Liver (tissue), 9 donors: Measurements from ENCODE around the gene DLL4. TPM values are rescaled to one million over a fixed set of nuclear protein-coding genes. Genes with fewer than 3 reads are reported as not detected.

Experiments
- DNase-seq: peaks from one replicate; pipeline ENCODE4 v3.0.0-alpha.2; 2017; ENCODE audit warnings: low spot score
- H3K27ac ChIP-seq, 2 donors: one replicate each; pipeline ENCODE4 v1.7.0; 2013; ENCODE audit warnings: inconsistent platforms in 2 of 2, low read length in 2 of 2, control low read depth in 1 of 2, low read depth in 1 of 2, mild to moderate bottlenecking in 1 of 2
- H3K27me3 ChIP-seq, 4 donors: one replicate each; pipeline versions ENCODE4 v1.6.1 to v1.7.0; 2013; ENCODE audit warnings: low read length in 3 of 4, inconsistent platforms in 1 of 4, mild to moderate bottlenecking in 1 of 4, moderate library complexity in 1 of 4; ENCODE audit not compliant: control insufficient read depth in 4 of 4, insufficient read depth in 4 of 4
- H3K36me3 ChIP-seq, 4 donors: one replicate each; pipeline versions ENCODE4 v1.6.1 to v1.7.0; 2013; ENCODE audit warnings: low read length in 3 of 4, mild to moderate bottlenecking in 3 of 4, low read depth in 1 of 4, moderate library complexity in 1 of 4; ENCODE audit not compliant: control insufficient read depth in 4 of 4, insufficient read depth in 3 of 4
- H3K4me1 ChIP-seq, 4 donors: one replicate each; pipeline versions ENCODE4 v1.6.1 to v1.7.0; 2013; ENCODE audit warnings: low read length in 3 of 4, mild to moderate bottlenecking in 3 of 4, moderate library complexity in 1 of 4; ENCODE audit not compliant: control insufficient read depth in 4 of 4, insufficient read depth in 4 of 4
- H3K4me3 ChIP-seq, 3 donors: one replicate each; pipeline versions ENCODE4 v1.6.1 to v1.7.0; 2013; ENCODE audit warnings: low read length in 3 of 3, control low read depth in 1 of 3, low read depth in 1 of 3, mild to moderate bottlenecking in 1 of 3
- H3K9ac ChIP-seq, 2 donors: one replicate each; pipeline ENCODE4 v1.7.0; 2013; ENCODE audit warnings: low read length in 2 of 2, mild to moderate bottlenecking in 2 of 2, moderate library complexity in 2 of 2, control low read depth in 1 of 2, low read depth in 1 of 2
- H3K9me3 ChIP-seq, 4 donors: one replicate each; pipeline versions ENCODE4 v1.6.1 to v1.7.0; 2013; ENCODE audit warnings: low read length in 3 of 4; ENCODE audit not compliant: control insufficient read depth in 4 of 4
- CTCF ChIP-seq: fragments of 150-350 bp; IDR thresholded peaks from 2 replicates; pipeline ENCODE4 v1.5.1; 2017; ENCODE audit warnings: improper control_type of control experiment, low read depth, low read length; ENCODE audit not compliant: missing input control
- EGR1 ChIP-seq, 2 donors: IDR thresholded peaks; 2 replicates each; pipeline ENCODE4 v1.6.1; 2016 to 2018; ENCODE audit warnings: antibody characterized with exemption in 2 of 2, low read depth in 2 of 2
- FOXA1 ChIP-seq: IDR thresholded peaks from 2 replicates; pipeline ENCODE4 v1.6.1; 2016; ENCODE audit warnings: antibody characterized with exemption
- FOXA2 ChIP-seq: IDR thresholded peaks from 2 replicates; pipeline ENCODE4 v1.6.1; 2016; ENCODE audit warnings: antibody characterized with exemption
- HNF4A ChIP-seq, 2 donors: conservative IDR thresholded peaks; 2 replicates each; pipeline ENCODE4 v1.6.1; 2016; ENCODE audit warnings: antibody characterized with exemption in 2 of 2, mild to moderate bottlenecking in 2 of 2
- RAD21 ChIP-seq, 2 donors: IDR thresholded peaks; 2 replicates each; pipeline ENCODE4 v1.6.1; 2016; ENCODE audit warnings: antibody characterized with exemption in 2 of 2, mild to moderate bottlenecking in 2 of 2
- REST ChIP-seq: IDR thresholded peaks from 2 replicates; pipeline ENCODE4 v1.6.1; 2016; ENCODE audit warnings: antibody characterized with exemption, mild to moderate bottlenecking
- RXRA ChIP-seq, 2 donors: IDR thresholded peaks; 2 replicates each; pipeline ENCODE4 v1.6.1; 2017 to 2018; ENCODE audit warnings: antibody characterized with exemption in 2 of 2, mild to moderate bottlenecking in 1 of 2
- SP1 ChIP-seq: IDR thresholded peaks from 2 replicates; pipeline ENCODE4 v1.6.1; 2018; ENCODE audit warnings: antibody characterized with exemption, mild to moderate bottlenecking
- TAF1 ChIP-seq: conservative IDR thresholded peaks from 2 replicates; pipeline ENCODE4 v1.6.1; 2016; ENCODE audit warnings: antibody characterized with exemption, mild to moderate bottlenecking
- YY1 ChIP-seq: IDR thresholded peaks from 2 replicates; pipeline ENCODE4 v1.6.1; 2016; ENCODE audit warnings: antibody characterized with exemption, mild to moderate bottlenecking
- WGBS: extraction: QIAGEN DNeasy Blood & Tissue Kit; methylation state at CpG from one replicate; pipeline ENCODE4 v1.1.7; 2013; 5-methylcytosine and 5-hydroxymethylcytosine counted together
- polyA plus RNA-seq, 2 donors: library from polyadenylated mRNA; stranded (reverse) in 1 of 2; unstranded in 1 of 2; fragments of 200-250 nt in 1 of 2; fragments of >200 nt in 1 of 2; fragmentation: Nextera tagmentation in 1 of 2; extraction: Ambion mirVana in 1 of 2; gene quantifications; one replicate each; pipeline versions ENCODE4 v1.2.1 to v1.2.3, GENCODE V29; 2013 to 2015
- total RNA-seq, 2 donors: library from RNA; depleted of rRNA; stranded (reverse); fragments of >200 nt; gene quantifications; one replicate each; pipeline ENCODE4 v1.2.3, GENCODE V29; 2014
- TF ChIP-seq, protein P1 (sequence below): IDR thresholded peaks from 2 replicates; pipeline ENCODE4 v1.6.1; 2016; ENCODE audit warnings: antibody characterized with exemption
- donor health status: healthy.
- donor health status: healthy.
- donor health status: healthy.
- donor health status: healthy.
- donor health status: healthy.

Gene DLL4
- total and polyA plus RNA-seq, 4 donors, result 2.1 to 3.8 (median 3.0) TPM

DNA sequence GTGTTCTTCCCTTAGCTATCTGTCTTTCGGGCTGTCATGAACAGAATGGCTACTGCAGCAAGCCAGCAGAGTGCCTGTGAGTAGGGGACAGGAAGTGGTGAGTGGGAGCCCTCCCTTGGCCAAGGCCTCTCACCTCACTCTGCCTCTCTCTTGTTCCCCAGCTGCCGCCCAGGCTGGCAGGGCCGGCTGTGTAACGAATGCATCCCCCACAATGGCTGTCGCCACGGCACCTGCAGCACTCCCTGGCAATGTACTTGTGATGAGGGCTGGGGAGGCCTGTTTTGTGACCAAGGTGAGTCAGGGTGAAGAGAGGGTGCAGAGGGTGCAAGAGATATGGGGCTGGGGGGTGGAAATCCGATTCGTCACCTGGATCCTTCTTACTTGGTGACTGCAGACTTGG, 3.0 kb downstream of the DLL4 start (continued):
- TF ChIP-seq YY1 (no peak), RAD21 (IDR thresholded peaks at IDR 0.05) (no peak), EGR1 (IDR thresholded peaks at IDR 0.05; ENCODE audit: low read depth in 2 of 2) (no peak)

- Histone ChIP-seq H3K4me1 (peaks cover 27 to 81% (median 61%) of the 10 kb centered on the region in 4 donors), H3K9me3 (no peaks in the 10 kb centered on the region), H3K27ac (no peak overlapping the region), H3K4me3 (peak overlapping the region in 1 of 3 donors; percentile 10), H3K9ac (no peak overlapping the region), H3K27me3 (peaks cover 0 to 5% (median 0%) of the 10 kb centered on the region in 4 donors), H3K36me3 (no peaks in the 10 kb centered on the region)
- DNase-seq, result no peak
- WGBS, result 42% methylated on average over 11 of the region's 11 CpGs
- TF ChIP-seq HNF4A (conservative IDR thresholded peaks at IDR 0.05), result peak in 1 of 2 donors; percentile 4
- peak; percentile 22 for TF ChIP-seq SP1
- peak in 1 of 2 donors; percentile 25 for TF ChIP-seq RXRA (IDR thresholded peaks at IDR 0.05)
- TF ChIP-seq REST, result no peak
- TF ChIP-seq RAD21 (IDR thresholded peaks at IDR 0.05), result peak in 1 of 2 donors; percentile 18
- no peak for TF ChIP-seq FOXA1
Observed at GRCh38 chr15:40932649-40933516, 3.7 kb downstream of the DLL4 start.

DNA sequence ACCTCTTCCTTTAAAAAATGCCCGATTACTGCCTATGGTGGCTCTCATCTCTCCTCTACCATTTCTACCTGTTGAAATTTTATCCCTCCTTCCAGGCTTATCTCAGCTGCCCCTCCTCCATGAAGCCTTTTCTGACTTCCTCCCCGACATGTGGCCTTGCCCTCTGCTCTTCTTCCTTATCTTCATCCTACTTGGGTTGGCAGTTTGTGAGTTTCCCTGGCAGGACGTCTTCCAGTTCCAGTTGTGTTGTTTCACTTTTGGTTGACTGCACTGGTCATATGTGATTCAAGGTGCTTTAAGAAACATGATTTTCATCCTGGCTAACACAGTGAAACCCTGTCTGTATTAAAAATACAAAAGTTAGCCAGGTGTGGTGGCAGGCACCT, 4.4 kb downstream of the DLL4 start:
- Histone ChIP-seq H3K4me3 (no peak overlapping the region), H3K27ac (no peak overlapping the region), H3K4me1 (peaks cover 27 to 79% (median 63%) of the 10 kb centered on the region in 4 donors), H3K27me3 (peaks cover 0 to 4% (median 0%) of the 10 kb centered on the region in 4 donors), H3K9ac (no peak overlapping the region), H3K36me3 (no peaks in the 10 kb centered on the region), H3K9me3 (no peaks in the 10 kb centered on the region)
- TF ChIP-seq RXRA (IDR thresholded peaks at IDR 0.05), result no peak
- TF ChIP-seq SP1, result no peak
- no peak for TF ChIP-seq CTCF
- TF ChIP-seq, protein P1, sequence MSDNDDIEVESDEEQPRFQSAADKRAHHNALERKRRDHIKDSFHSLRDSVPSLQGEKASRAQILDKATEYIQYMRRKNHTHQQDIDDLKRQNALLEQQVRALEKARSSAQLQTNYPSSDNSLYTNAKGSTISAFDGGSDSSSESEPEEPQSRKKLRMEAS, result no peak
- no peak for TF ChIP-seq FOXA1
- no peak for TF ChIP-seq REST
- TF ChIP-seq TAF1, result no peak
- TF ChIP-seq EGR1 (IDR thresholded peaks at IDR 0.05; ENCODE audit: low read depth in 2 of 2), result no peak
- no peak for TF ChIP-seq FOXA2
- DNase-seq, result no peak
- 43% methylated on average over 3 of the region's 3 CpGs for WGBS
